CD4-positive, alpha-beta T cell treated with Interferon gamma for 1 hour (primary cell): ENCODE results near the gene POU2AF1.

Experiments used
- DNase-seq: peaks from one replicate; pipeline ENCODE4 v3.0.0-alpha.2; 2020

POU2AF1 gene

GRCh38 chr11:111309215-111309915 lies 69.7 kb downstream of the POU2AF1 start:
- DNase-seq: no peak

DNA sequence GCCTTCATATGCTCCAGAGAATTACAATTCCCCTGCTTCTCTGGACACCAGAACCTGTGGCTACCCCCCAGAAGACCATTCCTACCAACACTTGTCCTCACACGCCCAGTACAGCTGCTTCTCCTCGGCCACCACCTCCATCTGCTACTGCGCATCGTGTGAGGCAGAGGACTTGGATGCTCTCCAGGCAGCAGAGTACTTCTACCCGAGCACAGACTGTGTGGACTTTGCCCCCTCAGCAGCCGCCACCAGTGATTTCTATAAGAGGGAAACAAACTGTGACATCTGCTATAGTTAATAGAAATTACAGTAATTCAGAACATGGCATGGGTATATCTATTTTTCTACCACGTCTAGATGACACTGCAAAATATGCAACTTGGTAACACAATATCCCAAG lies 70.9 kb downstream of the POU2AF1 start:
- no peak for DNase-seq

DNA sequence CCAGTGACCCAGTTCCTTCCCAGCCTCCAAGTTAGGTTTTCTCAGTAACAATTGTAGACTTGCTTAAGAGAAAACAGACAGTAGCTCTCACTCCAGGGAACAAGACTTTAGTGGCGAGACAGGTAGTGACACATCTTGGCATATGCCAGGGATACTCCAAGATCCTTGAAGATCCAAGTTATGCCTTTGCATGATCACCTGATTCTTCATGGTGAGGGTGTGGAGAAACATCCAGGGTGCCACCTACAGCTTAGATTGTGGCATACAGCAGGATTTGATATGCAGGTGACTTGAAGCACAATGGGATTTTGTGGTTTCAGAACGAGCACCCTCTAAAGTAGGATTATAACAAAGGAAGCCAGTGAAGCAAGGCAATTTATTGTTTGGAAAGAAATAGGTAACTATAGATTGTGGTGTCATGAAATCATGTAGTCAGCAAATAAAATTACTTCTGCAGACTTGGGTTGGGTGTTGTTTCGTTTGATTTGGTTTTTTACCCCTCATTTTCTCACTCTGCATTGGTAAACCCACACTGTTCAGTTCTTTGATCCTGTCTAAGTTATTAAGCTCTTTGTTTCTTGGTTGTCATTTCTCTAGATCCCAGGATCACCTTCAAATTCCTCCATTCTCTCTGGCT lies 71.5 kb downstream of the POU2AF1 start:
- no peak for DNase-seq

DNA sequence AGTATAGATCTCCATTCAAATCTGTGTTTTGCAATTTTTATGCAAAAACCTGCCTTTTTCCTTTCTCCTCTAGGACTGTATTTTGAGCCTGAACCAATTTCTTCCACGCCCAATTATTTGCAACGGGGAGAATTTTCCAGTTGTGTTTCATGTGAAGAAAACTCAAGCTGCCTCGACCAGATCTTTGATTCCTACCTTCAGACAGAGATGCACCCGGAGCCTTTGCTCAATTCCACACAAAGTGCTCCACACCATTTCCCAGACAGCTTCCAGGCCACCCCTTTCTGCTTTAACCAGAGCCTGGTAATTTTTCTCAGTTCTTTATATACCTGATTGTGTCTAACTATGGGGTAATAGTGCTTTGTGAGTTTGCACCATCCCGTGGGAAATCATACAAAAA lies 72.8 kb downstream of the POU2AF1 start:
- DNase-seq: no peak

DNA sequence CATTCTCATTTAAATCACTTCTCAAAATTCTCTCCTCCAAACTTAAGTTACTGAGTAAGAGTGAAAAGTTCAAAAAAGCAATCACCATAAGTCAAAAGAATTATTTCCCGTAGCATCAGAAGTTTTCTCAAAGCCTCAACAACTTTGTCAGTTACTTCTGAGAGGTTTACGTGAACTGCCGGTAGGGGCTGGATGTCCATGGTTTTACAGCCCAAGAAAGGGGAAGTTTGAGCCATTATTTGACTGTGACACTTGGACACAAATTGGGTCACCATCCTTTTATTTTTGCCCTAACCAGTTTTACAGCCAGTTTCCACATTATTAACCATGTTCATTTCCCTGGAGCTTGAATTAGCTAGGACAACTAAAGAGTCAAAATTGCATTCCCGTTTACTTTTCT lies 73.2 kb downstream of the POU2AF1 start:
- DNase-seq: no peak

GRCh38 chr11:111305162-111305802 lies 73.8 kb downstream of the POU2AF1 start:
- no peak for DNase-seq

DNA sequence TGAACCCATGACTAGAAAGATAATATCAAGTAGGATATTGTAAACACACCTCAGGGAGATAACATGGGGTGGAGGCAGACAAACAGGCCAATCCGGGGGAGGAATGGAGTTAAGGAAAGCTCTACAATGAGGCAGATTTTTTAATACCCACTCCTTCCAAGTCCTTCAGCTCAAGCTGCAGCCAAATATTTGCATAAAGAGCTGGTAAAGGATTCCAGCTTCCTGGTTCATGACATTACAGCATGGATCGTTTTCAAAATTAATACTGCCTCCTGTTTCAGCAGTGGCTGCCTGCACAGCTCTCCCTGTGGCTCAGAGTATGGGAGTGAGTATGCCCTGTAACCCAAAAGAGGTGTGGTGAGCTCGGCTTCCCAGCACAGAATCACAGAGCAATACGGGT lies 75.6 kb downstream of the POU2AF1 start:
- no peak for DNase-seq

GRCh38 chr11:111302298-111302697 lies 76.8 kb downstream of the POU2AF1 start:
- no peak for DNase-seq
